GM18951 (cell line): ENCODE measurements around the gene ZNF148.

Source experiments
- POLR2A ChIP-seq: IDR thresholded peaks from 4 replicates; pipeline ENCODE4 v1.6.1; 2011; ENCODE audit warnings: mild to moderate bottlenecking; ENCODE audit not compliant: insufficient read length, insufficient read depth; ENCODE audit errors: extremely low read depth
- in situ Hi-C: fragments of 300-500 bp; cut with MboI; formaldehyde crosslinking; loops from one replicate; pipeline ENCODE4 v1.12.0; 2022; ENCODE audit warnings: low sequenced_read_pairs, mixed read lengths, inconsistent platforms; ENCODE audit not compliant: unreplicated experiment

ZNF148 gene

GRCh38 chr3:125386811-125387210 lies 11.7 kb upstream of the ZNF148 start:
- in situ Hi-C loops = no loop called here

GRCh38 chr3:125383744-125384143 lies 8.6 kb upstream of the ZNF148 start:
- in situ Hi-C loops = no loop called here
- TF ChIP-seq POLR2A = no peak

More at GRCh38 chr3:125386811-125387210, 11.7 kb upstream of the ZNF148 start:
- no peak for TF ChIP-seq POLR2A

GRCh38 chr3:125382298-125382697 lies 7.2 kb upstream of the ZNF148 start:
- no peak for TF ChIP-seq POLR2A
- in situ Hi-C loops = no loop called here

- in situ Hi-C loops = no loop called here
- no peak for TF ChIP-seq POLR2A
These were observed 6.6 kb upstream of the ZNF148 start for GRCh38 chr3:125381743-125382142.

- in situ Hi-C loops = no loop called here
- TF ChIP-seq POLR2A = no peak
These were observed 6.2 kb upstream of the ZNF148 start for GRCh38 chr3:125381314-125381713.

- no peak for TF ChIP-seq POLR2A
- in situ Hi-C loops = no loop called here
These were observed 4.4 kb upstream of the ZNF148 start for GRCh38 chr3:125379483-125379882.

GRCh38 chr3:125378762-125379161 lies 3.6 kb upstream of the ZNF148 start:
- in situ Hi-C loops = no loop called here

GRCh38 chr3:125375950-125376679 lies 990 bp upstream of the ZNF148 start:
- in situ Hi-C loops = no loop called here
- no peak for TF ChIP-seq POLR2A

More at GRCh38 chr3:125378762-125379161, 3.6 kb upstream of the ZNF148 start:
- no peak for TF ChIP-seq POLR2A

GRCh38 chr3:125374501-125374995 lies 577 bp downstream of the ZNF148 start:
- in situ Hi-C loops = no loop called here
- TF ChIP-seq POLR2A = no peak

GRCh38 chr3:125367403-125368230 lies 7.5 kb downstream of the ZNF148 start:
- no peak for TF ChIP-seq POLR2A
- in situ Hi-C loops = no loop called here

GRCh38 chr3:125366132-125366531 lies 9.0 kb downstream of the ZNF148 start:
- in situ Hi-C loops = no loop called here

GRCh38 chr3:125359700-125360099 lies 15.4 kb downstream of the ZNF148 start:
- in situ Hi-C loops = no loop called here

More at GRCh38 chr3:125366132-125366531, 9.0 kb downstream of the ZNF148 start:
- no peak for TF ChIP-seq POLR2A

GRCh38 chr3:125358923-125359322 lies 16.2 kb downstream of the ZNF148 start:
- in situ Hi-C loops = no loop called here
- TF ChIP-seq POLR2A = no peak

More at GRCh38 chr3:125359700-125360099, 15.4 kb downstream of the ZNF148 start:
- TF ChIP-seq POLR2A = no peak

GRCh38 chr3:125357837-125358236 lies 17.3 kb downstream of the ZNF148 start:
- no peak for TF ChIP-seq POLR2A
- in situ Hi-C loops = no loop called here

GRCh38 chr3:125357032-125357658 lies 18.0 kb downstream of the ZNF148 start:
- in situ Hi-C loops = no loop called here

More at GRCh38 chr3:125357032-125357658, 18.0 kb downstream of the ZNF148 start:
- no peak for TF ChIP-seq POLR2A
